Activated effector memory CD4-positive, alpha-beta T cell treated with Interleukin-2 at 50 U/mL for 16 hours (primary cell): Measurements from ENCODE around the gene COMMD1.
A peak's percentile ranks its signal among the peaks of the same experiment; 100 is the strongest.
"Not testable (repeated sequence)": the region's sequence is repeated elsewhere in the genome, so short reads cannot be mapped to it uniquely, and the experiment has no call there.

Source experiments
- DNase-seq: peaks from one replicate; pipeline ENCODE4 v3.0.0-alpha.2; 2020

The COMMD1 gene

DNA sequence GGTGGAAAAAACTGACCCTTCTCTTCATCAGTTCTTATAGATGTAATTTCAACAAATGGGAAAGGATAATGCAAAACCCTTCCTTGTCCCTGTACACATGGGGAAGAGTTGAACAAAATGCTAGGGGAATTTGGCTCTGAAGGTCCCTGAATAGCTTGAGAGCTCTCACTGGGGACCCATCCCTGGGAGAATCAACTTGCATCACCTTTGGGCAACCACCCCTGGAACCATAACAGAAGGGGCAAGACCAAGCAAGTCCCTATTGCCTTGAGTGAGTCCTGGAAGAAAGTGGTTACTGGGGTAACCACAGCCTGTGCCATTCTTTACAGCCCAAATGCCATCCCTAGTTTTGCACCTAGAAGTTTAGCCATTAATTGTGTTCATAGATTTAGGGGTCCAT, 238.2 kb downstream of the COMMD1 start:
- DNase-seq = no peak

DNA sequence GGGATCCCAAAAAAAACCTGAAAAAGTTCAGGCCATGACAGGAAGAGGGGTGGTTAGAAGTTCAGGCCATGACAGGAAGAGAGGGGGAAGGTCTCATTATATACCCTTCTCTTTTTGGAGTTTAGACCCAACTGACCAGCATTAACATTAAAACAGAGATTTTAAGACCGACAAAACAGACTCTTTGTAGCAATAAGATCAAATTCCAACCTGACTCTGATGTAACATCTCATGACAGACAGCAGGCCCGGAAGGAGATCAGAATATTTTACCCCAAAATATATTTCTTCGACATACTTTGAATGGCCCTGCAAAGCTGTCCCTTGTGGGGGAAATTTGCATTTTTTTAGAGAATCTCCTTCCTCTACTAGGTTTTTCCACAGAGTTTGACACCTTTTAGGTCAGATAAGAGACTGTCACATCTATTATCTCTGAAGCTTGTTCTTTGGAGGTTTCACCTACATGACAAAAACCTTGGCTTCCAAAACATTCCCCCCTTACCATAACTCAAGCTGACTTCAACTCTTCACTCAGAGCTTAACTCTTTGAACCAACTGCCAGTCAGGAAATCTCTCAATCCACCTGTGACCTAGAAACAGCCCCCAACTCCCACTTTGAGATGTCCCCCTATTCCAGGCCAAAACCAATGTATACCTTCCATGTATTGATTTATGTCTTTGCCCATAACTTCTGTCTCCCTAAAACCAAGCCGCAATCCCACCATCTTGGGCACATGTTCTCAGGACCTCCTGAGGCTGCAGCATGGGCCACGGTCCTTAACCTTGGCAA, 239.4 kb downstream of the COMMD1 start:
- DNase-seq = no peak

DNA sequence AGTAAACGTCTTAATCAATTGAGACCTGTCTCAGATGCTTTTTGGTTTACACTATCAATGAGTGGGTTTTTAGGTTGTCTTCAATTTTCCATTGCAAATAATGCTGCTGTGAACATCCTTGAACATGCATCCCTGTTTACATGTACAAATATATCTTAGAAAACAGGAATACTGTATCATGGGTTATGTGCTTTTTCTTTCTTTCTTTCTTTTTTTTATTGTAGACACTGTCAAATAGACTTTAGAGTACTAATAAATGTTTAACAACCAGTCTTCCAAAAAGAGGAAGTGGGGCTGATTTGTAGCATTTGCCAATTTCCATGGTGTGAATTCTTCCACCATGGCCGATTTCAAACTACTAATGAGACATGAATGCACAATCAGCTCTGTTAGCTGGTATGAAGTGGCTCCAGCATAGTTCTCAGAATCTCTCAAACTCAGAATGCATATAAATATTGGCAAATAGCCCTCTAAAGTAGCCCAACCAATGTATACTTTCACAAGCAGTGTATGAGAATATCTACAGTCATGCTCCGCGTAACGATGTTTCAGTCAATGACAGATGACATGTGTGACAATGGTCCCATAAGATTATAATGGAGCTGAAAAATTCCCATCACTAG, 240.1 kb downstream of the COMMD1 start:
- DNase-seq = no peak

DNA sequence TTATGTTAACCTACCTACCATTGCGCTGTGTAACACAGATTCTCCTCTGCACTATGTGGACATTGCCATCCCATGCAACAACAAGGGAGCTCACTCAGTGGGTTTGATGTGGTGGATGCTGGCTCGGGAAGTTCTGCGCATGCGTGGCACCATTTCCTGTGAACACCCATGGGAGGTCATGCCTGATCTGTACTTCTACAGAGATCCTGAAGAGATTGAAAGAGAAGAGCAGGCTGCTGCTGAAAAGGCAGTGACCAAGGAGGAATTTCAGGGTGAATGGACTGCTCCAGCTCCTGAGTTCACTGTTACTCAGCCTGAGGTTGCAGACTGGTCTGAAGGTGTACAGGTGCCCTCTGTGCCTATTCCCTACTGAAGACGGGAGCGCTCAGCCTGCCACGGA, 241.3 kb downstream of the COMMD1 start:
- DNase-seq = peak; percentile 6

DNA sequence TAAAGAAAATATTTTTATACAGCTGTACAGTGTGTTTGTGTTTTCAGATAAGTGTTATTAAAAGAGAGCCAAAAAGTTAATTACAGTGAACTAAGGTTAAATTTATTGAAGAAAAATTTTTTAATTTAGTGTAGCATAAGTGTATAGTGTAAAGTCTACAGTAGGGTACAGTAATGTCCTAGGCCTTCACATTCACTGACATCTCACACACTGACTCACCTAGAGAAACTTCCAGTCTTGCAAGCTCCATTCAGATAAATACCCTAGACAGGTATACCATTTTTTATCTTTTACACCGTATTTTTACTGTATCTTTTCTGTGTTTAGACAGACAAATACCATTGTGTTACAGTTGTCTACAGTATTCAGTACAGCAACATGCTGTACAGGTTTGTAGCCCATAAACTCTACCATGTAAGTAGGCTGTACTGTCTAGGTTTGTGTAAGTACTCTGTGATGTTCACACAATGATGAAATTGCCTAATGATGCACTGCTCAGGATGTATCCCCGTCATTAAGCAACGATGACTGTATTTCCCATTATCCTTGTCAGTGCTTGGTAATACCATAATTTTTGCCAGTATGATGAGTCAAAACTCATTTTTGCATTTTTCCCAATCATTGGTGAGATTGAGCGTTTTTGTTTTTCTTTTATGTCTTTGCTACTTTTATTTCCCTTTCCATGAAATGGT, 242.3 kb downstream of the COMMD1 start:
- DNase-seq = no peak

DNA sequence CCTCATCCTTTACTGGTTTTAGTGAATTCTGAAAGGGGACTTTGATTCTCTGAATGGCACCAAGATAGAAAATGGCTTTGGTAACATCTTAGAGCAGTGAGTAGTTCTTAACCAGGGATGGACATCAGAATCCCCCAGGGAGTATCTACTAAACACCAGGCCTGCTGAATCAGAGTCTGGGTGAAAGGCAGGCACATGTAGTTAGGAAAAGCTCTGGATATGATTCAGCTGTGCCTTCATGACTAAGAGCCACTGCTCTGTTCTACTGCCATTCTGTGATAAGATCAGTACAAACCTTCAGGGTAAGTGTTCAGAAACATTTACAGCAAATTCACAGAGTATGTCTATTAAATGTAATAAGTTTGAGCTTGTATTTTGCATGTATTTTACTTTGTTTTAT, 244.2 kb downstream of the COMMD1 start:
- DNase-seq = no peak

DNA sequence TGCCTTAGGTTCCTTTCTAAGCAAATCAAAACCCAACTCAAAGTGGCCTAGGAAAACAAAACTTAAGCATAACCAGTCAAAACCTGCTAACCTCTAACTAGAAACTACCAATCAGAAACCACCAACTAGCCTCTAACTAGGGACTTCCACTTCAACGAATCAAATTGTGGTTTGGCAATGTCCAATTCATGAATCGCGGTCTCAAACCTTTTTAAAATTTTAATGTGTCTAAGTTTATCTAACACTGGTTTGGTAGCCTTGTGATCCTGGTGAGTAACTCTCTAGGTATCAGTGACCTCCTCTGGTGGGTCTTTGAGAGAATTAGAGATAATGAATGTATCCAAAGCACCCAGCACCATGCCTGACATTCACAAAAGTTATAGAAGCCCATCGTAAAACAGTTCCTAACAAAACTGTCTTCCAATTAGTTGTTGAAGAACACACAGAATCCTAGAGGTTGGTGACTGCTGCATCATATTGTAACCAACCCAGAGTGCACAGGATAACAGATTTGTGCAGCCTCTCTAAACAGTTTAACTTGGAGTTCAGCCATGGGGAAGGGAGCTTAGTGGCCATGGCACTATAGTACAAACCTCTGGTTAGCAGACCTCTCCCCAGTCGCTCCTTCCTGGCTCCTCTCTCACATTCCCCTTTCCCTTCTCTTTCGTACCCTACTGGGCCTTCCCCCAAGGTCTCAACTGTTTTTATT, 245.3 kb downstream of the COMMD1 start:
- no peak for DNase-seq

DNA sequence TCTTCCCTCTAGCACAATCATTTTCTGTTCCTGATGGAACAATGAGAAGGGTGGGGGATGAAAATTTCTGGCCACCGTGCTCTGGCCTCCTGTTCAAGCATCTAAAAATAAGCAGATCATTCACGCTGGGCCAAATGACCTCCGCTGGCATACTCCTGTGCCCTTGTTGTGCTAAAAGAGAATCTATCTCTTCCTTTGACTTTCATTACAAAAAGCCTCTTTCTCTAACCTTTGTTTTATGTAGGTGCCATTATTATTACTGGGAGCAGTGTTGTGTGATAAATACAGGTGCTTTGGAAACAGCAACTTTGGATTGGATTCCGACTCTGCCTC, 245.8 kb downstream of the COMMD1 start:
- no peak for DNase-seq

DNA sequence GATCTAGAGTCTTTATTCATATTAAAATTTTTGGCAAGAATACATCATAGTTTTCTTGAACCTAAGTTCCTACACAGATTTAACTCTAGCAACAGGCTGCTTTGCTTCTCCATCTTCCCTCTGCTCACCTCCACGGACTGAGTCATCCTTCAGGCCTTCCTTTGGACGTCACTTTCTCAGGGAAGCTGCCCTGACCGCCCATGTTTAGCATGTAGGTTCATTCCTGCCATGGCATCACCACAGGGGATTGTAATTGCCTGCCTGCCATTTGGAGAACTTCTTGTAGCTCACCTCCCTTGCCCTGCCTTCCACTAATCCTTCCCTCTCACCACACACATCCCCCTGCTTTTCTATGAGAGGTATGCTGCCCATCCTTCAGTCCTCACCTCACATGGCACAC, 246.5 kb downstream of the COMMD1 start:
- no peak for DNase-seq

DNA sequence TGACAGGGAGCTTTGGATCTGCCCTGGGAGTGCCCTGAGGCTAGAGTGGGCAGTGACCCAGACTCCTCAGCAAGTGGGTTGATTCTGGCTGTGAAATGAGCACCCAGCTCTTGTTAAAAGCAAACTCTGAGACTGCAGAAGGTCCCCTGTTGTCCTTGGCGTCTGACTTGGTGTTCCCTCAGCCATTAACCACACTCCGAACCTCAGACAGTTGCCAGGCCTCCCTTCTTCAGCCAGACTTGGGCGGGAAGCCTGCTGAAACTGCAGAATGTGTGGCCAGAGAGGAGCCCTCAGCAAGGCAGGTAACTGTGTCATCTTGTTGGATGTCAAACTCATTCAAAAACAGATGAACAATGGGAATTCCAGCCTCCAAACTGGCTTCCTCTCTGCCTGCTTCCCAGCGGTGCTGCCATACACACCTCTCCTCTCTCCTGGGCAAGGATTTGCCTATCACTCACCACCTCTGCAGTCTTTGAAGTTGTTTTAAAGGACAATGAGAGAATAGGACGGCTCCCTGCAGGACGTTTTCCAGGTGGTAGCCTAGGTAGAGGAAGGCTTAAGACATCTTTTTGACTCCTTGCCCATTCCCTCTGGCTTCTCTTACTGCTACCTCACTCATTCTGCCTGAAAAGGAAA, 251.5 kb downstream of the COMMD1 start:
- no peak for DNase-seq

DNA sequence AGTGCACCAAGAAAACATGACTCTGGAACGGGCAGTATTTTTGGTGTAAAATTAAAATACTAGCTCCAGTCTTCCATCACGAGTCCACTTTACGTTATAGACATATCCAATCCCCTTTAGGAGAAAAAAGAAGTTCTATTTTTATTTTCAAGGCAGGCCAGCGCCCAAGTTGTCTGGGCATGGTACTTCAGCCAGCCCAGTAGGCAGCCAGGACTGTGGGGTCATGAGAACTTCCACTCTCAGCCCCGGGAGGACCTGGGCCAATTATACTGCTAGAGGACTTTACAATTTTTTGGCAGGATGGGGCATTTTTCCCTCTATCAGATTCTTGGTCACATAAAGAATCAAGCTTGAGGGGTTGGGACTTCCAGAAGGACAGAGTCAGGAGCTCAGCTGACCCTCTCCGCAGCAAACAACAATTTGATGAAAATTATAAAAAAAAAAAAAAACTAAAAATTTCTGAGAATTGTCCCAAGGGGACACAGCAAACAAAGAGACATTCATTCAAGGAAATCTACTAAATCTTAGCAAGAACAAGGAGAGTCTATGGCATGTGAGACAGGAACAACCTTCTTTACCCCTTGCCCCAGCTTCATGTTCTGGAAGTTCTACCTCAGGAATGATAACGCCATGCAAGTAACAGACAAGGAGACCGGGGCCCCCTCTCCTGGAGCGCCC, 253.1 kb downstream of the COMMD1 start:
- DNase-seq = no peak

DNA sequence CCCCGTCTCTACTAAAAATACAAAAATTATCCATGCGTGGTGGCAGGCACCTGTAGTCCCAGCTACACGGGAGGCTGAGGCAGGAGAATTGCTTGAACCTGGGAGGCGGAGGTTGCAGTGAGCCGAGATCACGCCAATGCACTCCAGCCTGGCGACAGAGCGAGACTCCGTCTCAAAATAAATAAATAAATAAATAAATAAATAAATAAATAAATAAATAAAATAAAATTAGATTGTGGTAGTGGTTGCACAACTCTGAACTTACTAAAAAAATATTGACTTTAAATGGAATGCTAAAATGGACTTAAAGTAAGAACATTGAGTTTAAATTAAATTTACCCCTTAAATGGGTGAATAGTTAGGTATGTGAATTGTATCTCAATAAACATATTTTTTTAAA, 255.2 kb downstream of the COMMD1 start:
- not testable (repeated sequence) for DNase-seq

DNA sequence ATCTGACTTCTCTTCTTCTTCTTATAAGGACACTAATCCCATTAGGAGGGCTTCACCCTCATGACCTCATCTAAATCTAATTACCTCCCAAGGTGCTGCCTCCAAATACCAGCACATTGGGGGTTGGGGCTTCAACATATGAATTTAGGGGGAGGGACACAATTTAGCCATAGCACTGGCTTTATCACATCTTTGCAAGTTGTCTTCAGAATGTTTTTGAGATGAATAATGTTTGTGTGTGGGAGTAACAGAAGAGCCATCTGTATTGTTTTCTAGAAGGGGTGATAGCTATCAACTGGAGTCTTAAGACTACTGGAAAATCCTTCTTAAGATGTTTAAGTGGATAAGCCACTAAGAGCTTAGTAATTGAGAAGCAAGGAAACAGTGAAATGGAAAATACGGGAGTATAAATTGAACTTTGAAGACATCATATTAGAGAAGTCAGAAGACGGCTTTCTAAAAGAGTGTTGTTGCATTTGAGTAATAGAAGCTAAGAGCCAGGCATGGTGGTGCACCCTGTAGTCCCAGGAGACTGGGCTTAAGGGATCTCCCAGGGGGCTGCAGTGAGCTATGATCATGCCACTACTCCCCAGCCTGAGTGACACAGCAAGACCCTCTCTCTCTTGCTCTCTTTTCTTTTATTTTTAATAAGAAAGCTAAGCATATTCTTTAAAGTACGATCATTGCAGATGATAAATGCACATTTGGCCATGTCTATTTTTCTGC, 257.8 kb downstream of the COMMD1 start:
- no peak for DNase-seq

DNA sequence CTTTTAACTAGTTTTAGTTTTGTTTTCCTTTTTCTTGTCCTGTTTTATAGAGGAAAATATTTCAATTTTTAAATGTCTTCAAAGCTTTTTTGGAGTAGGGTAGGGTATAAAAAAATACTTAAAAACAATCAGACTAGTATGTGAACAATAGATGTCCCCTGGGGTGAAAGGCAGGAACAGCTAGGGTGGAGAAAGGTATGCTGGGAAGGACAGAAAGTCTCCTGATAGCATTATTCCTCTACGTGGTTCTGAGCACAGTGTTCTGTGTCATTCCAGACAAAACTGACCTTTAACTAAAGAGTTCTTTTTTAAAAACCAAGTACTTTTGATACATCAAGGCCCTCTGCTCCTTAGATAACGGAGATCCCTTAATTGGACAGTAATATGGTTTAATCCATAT, 258.4 kb downstream of the COMMD1 start:
- no peak for DNase-seq

DNA sequence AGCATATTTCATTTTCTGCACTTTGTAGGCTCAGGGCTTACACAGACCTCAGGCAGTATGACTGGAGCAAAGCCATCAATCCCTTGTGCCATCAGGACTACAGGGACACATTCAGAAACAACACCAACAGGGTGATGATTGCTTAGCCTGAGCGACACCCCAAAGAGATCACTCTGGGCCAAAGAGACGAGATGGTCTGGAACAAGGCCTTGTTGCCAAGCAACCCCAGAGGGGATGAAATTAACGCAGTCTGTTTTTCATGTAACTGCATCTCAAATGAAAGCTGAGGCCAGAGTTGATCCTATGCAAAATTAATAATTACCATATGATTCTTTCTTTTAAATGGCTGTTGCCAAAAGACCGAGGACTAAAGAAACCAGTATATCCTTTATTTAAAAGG, 270.3 kb downstream of the COMMD1 start:
- DNase-seq = no peak

DNA sequence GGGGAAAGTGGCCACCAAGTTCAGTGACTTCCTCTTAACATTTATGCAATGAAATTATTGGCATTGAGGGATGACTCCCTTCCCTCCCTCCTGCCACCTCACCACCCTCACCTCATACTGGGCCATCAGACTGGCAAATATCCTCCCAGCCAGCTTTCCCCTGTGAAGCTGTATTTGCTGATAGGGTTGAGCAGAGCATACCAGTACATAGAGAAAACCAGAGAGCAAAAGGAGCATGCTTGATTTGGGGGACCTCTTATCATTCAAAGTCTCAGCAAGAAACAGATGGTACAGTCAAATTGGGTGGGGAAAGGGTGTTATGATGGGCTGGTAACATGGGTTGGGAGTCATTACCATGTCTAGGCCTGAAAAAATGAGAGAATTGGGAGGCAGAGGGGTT, 271.3 kb downstream of the COMMD1 start:
- DNase-seq = no peak

DNA sequence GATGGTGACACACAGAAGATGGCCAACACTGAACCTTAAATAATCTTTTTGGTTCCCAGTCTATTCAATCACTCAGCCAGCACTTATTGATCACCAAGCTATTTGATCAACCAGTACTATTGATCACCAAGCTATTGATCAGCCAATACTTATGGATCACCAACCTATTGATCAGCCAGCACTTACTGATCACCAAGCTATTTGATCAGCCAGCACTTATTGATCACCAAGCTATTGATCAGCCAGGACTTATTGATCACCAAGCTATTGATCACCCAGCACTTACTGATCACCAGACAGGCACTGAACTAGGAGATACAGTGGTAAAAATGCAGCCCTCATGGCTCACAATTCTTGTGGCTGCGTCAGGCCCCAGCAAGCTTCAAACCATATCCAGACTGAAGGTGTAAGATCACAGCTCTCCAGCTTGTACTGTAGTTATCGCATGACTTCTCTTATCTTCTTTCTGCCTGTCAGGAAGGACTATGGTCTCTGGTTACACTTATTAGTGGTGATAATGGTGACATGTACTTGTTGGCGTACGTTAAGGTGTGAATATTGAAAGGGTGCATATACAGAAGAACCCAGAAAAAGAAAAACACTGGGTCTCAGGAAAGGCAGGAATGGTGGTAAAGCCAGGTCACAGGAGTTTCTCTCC, 272.0 kb downstream of the COMMD1 start:
- no peak for DNase-seq

DNA sequence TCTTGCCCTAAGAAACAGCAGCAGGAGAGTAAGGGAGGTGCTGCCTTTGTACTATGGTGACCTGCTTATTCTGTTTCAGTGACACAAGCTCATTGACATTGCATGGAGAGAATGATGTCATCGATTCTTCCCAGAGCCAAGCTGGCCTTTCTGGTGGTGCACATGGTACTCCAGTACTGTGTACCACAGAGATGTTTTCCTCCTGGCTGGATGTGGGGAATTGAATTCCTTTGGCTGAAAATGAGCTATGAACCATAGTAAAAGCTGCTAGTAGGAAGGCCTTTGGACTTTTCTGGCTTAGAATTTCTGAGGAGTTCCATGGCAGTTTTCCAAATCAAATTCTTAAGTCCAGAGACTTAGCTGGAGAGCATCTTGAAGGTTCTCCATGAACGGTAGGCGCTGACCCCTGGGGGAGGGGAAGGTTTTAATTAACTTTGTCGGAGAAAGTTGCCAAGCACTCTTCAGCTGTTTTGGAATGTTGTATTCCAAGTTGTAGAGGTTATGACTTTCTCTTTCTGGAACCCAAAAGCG, 273.3 kb downstream of the COMMD1 start:
- no peak for DNase-seq

DNA sequence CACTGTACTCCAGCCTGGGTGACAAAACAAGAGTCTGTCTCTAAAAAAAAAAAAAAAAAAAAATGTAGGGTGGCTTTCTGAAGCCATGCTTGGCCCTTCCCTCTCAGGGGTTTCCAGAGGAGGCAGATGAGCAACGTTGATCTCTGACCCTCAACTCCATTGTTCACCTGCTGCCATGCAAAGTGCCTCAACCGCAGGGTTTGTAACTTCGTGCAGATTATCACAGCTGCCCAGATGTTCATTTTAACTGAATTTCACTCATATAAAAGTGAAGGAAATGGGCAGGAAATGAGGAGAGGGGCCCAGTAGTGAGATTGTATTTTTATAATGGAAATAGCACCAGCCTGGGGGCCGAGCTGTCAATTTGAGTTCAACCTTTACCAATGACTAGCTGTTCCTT, 275.5 kb downstream of the COMMD1 start:
- no peak for DNase-seq

DNA sequence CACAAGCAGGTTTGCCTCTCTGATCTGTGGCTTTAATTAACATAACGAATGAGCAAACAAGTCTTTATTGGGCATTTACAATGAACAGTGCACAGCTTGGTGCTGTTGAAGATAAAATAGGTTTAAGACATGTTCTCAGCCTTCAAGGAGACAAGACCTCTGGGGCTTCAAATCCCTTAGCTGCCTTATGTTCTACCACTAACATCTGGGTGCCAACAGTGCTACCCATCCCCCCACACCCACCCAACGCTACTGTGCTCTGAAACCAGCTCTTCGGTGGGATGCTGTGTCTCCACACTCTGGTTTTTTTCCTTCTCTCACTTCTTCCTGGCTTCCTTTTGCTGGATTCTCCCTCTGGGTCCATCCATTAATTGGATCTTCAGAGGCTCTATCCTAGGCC, 276.4 kb downstream of the COMMD1 start:
- DNase-seq = no peak
